ENCODE data around the gene HS3ST4.

DNA sequence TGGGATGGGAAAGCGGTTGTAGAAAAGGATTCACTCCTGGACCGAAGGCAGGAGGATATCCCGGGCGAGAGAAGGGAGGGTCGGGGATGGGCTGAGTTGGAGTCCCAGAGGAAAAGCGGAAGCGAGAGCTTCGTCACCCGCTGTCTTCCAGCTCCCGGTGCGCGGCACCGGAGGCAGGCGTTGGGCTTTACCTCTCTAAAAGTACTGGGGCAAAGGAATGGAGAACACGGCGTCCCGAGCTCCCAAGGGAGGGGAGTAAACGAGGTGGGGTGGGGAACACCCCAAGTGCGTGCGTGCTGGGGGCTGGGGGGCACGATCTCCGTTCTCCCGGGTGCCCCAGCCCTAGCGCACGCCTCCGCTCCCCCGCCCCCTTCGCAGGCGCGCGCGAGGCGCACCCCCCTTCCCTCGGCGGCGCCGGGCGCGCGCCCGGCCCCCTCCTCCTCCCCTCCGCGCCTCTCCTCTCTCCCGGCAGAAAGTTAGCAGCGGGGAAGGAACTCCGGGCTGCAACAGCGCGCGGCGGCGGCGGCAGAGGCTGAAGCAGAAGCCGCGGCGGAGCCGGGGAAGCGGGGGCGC lies at the start of gene HS3ST4:
- TF ChIP-seq, protein P1, sequence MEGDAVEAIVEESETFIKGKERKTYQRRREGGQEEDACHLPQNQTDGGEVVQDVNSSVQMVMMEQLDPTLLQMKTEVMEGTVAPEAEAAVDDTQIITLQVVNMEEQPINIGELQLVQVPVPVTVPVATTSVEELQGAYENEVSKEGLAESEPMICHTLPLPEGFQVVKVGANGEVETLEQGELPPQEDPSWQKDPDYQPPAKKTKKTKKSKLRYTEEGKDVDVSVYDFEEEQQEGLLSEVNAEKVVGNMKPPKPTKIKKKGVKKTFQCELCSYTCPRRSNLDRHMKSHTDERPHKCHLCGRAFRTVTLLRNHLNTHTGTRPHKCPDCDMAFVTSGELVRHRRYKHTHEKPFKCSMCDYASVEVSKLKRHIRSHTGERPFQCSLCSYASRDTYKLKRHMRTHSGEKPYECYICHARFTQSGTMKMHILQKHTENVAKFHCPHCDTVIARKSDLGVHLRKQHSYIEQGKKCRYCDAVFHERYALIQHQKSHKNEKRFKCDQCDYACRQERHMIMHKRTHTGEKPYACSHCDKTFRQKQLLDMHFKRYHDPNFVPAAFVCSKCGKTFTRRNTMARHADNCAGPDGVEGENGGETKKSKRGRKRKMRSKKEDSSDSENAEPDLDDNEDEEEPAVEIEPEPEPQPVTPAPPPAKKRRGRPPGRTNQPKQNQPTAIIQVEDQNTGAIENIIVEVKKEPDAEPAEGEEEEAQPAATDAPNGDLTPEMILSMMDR (IDR thresholded peaks at IDR 0.05): no peak
- no peak for TF ChIP-seq POLR2A (IDR thresholded peaks at IDR 0.05)
